SK-N-SH (cell line): ENCODE measurements around the gene TMSB10. TPM values are rescaled to one million over a fixed set of nuclear protein-coding genes. Genes with fewer than 3 reads are reported as not detected.

Experiments used
- CTCF ChIA-PET: fragments of 300-600, 350-600 bp; formaldehyde crosslinking; extraction: SDS; loops from one replicate; lab custom pipeline; 2021; lab: Yijun Ruan, JAX
- POLR2A ChIA-PET: fragments of 350-600 bp; sonication (Branson Sonifier 250); formaldehyde crosslinking; extraction: SDS; loops from one replicate; lab custom pipeline; 2020; ENCODE audit warnings: antibody characterized with exemption, inconsistent platforms; lab: Yijun Ruan, JAX
- DNase-seq: peaks from one replicate; pipeline ENCODE4 v3.0.0; 2012
- H2AFZ ChIP-seq: fragments of 200-600 bp; sonication (generic); 2 replicates; pipeline ENCODE4 v1.8.1; 2016; ENCODE audit warnings: antibody characterized with exemption, mild to moderate bottlenecking, low read depth
- H3F3A ChIP-seq: fragments of 200-600 bp; sonication (generic); replicated peaks from 2 replicates; pipeline ENCODE3; 2016; ENCODE audit warnings: antibody characterized with exemption, mild to moderate bottlenecking; ENCODE audit not compliant: insufficient read depth
- H3K27ac ChIP-seq, 2 experiments: fragments of 200-500 bp in 1 of 2; fragments of 200-600 bp in 1 of 2; sonication (Bioruptor generic) in 1 of 2; sonication (generic), shearing (Covaris generic) in 1 of 2; 2 replicates each; pipeline versions ENCODE4 v1.5.1 to v1.6.1; 2014 to 2016; ENCODE audit warnings: low read depth in 2 of 2, inconsistent platforms in 1 of 2, low read length in 1 of 2, mild to moderate bottlenecking in 1 of 2, mixed read lengths in 1 of 2
- H3K27me3 ChIP-seq: fragments of 200-600 bp; sonication (generic), shearing (Covaris generic); 2 replicates; pipeline ENCODE4 v1.6.1; 2016; ENCODE audit warnings: mixed run types; ENCODE audit not compliant: insufficient read depth
- H3K36me3 ChIP-seq, 2 experiments: fragments of 200-500 bp in 1 of 2; fragments of 200-600 bp in 1 of 2; sonication (Bioruptor generic) in 1 of 2; sonication (generic) in 1 of 2; replicated peaks in 1 of 2; 2 replicates each; pipeline versions ENCODE3 to v1.5.1; 2014 to 2016; ENCODE audit warnings: low read length in 1 of 2, mild to moderate bottlenecking in 1 of 2; ENCODE audit not compliant: insufficient read depth in 2 of 2, control insufficient read depth in 1 of 2
- H3K4me1 ChIP-seq, 2 experiments: fragments of 200-500 bp in 1 of 2; fragments of 200-600 bp in 1 of 2; sonication (Bioruptor generic) in 1 of 2; sonication (generic), shearing (Covaris generic) in 1 of 2; 2 replicates each; pipeline versions ENCODE4 v1.5.1 to v1.6.1; 2014 to 2016; ENCODE audit warnings: low read depth in 1 of 2, low read length in 1 of 2, mixed run types in 1 of 2; ENCODE audit not compliant: insufficient read depth in 2 of 2, control insufficient read depth in 1 of 2
- H3K4me2 ChIP-seq: fragments of 200-600 bp; sonication (generic), shearing (Covaris generic); 2 replicates; pipeline ENCODE4 v1.6.1; 2017; ENCODE audit warnings: mixed run types
- H3K4me3 ChIP-seq, 2 experiments: fragments of 200-500 bp in 1 of 2; fragments of 200-600 bp in 1 of 2; sonication (Bioruptor generic) in 1 of 2; sonication (generic), shearing (Covaris generic) in 1 of 2; 2 replicates each; pipeline versions ENCODE4 v1.5.1 to v1.8.1; 2014 to 2016; ENCODE audit warnings: low read depth in 2 of 2, inconsistent platforms in 1 of 2, low read length in 1 of 2, mild to moderate bottlenecking in 1 of 2, mixed read lengths in 1 of 2, moderate library complexity in 1 of 2
- H3K79me2 ChIP-seq: fragments of 200-600 bp; sonication (generic); 2 replicates; pipeline ENCODE4 v1.8.1; 2017; ENCODE audit warnings: mild to moderate bottlenecking; ENCODE audit not compliant: insufficient read depth
- H3K9ac ChIP-seq: fragments of 200-600 bp; sonication (generic); 2 replicates; pipeline ENCODE4 v1.6.1; 2017; ENCODE audit warnings: mixed run types
- H3K9me2 ChIP-seq: fragments of 200-600 bp; sonication (generic); 2 replicates; pipeline ENCODE4 v1.6.1; 2017; ENCODE audit warnings: mixed run types
- H3K9me3 ChIP-seq: fragments of 200-600 bp; sonication (generic); 2 replicates; pipeline ENCODE4 v1.6.1; 2017; ENCODE audit warnings: mixed run types, mild to moderate bottlenecking, moderate library complexity
- H4K20me1 ChIP-seq: fragments of 200-600 bp; sonication (generic); 2 replicates; pipeline ENCODE4 v1.6.1; 2017; ENCODE audit warnings: mild to moderate bottlenecking, mixed run types; ENCODE audit not compliant: insufficient read depth
- CHD2 ChIP-seq: fragments of 150-350 bp; IDR thresholded peaks from 2 replicates; pipeline ENCODE4 v1.6.1; 2018; ENCODE audit warnings: low read length; ENCODE audit not compliant: partially characterized antibody
- EP300 ChIP-seq, 2 experiments: IDR thresholded peaks; 2 replicates each; pipeline versions ENCODE4 v1.4.0 to v1.6.1; 2012; ENCODE audit warnings: borderline replicate concordance in 1 of 2, low read depth in 1 of 2, low read length in 1 of 2
- EZH2phosphoT487 ChIP-seq: fragments of 200-600 bp; sonication (generic); IDR thresholded peaks from 2 replicates; pipeline ENCODE4 v1.6.1; 2017; ENCODE audit warnings: low read depth, mixed run types, mild to moderate bottlenecking, antibody characterized with exemption, moderate library complexity, borderline replicate concordance
- FOSL2 ChIP-seq: IDR thresholded peaks from 2 replicates; pipeline ENCODE4 v1.4.0; 2012; ENCODE audit warnings: low read depth, mild to moderate bottlenecking, moderate library complexity, borderline replicate concordance
- NRF1 ChIP-seq: IDR thresholded peaks from 2 replicates; pipeline ENCODE4 v1.6.1; 2012; ENCODE audit warnings: low read depth, mild to moderate bottlenecking, low read length
- POLR2AphosphoS5 ChIP-seq: IDR thresholded peaks from 2 replicates; pipeline ENCODE4 v1.6.1; 2012; ENCODE audit warnings: low read depth, low read length
- RXRA ChIP-seq: IDR thresholded peaks from 2 replicates; pipeline ENCODE4 v1.4.0; 2012; ENCODE audit warnings: low read depth, mild to moderate bottlenecking, borderline replicate concordance
- SIN3A ChIP-seq: IDR thresholded peaks from 2 replicates; pipeline ENCODE4 v1.6.1; 2012; ENCODE audit warnings: low read depth, mild to moderate bottlenecking, low read length, moderate library complexity, borderline replicate concordance
- SMC3 ChIP-seq: IDR thresholded peaks from 2 replicates; pipeline ENCODE4 v1.6.1; 2012; ENCODE audit warnings: low read depth, low read length, improper control_type of control experiment
- TAF1 ChIP-seq: IDR thresholded peaks from 2 replicates; pipeline ENCODE4 v1.6.1; 2012; ENCODE audit warnings: low read depth, mild to moderate bottlenecking, low read length, moderate library complexity, borderline replicate concordance
- YY1 ChIP-seq: IDR thresholded peaks from 2 replicates; pipeline ENCODE4 v1.4.0; 2012; ENCODE audit warnings: low read depth, mild to moderate bottlenecking
- WGBS: methylation state at CpG from one replicate; pipeline ENCODE4 v1.1.6; 2017; ENCODE audit warnings: low lambda C conversion rate; 5-methylcytosine and 5-hydroxymethylcytosine counted together
- polyA plus RNA-seq, 3 experiments: library from polyadenylated mRNA; depleted of rRNA; stranded (reverse); fragments of >200 nt; gene quantifications; 2 replicates each; pipeline ENCODE4 v1.2.3, GENCODE V29; 2012
- TF ChIP-seq, protein P1 (sequence below): fragments of 200-600 bp; sonication (generic); IDR thresholded peaks from 2 replicates; pipeline ENCODE4 v1.6.1; 2017; ENCODE audit warnings: antibody characterized with exemption, mild to moderate bottlenecking, moderate library complexity
- TF ChIP-seq, protein P2 (sequence below): IDR thresholded peaks from 2 replicates; pipeline ENCODE4 v1.4.0; 2012; ENCODE audit warnings: low read depth, borderline replicate concordance
- TF ChIP-seq, protein P3 (sequence below): IDR thresholded peaks from 2 replicates; pipeline ENCODE4 v1.6.1; 2012; ENCODE audit warnings: mild to moderate bottlenecking, low read depth, low read length, moderate library complexity
- TF ChIP-seq, protein P4 (sequence below): IDR thresholded peaks from 2 replicates; pipeline ENCODE4 v1.4.0; 2012; ENCODE audit warnings: low read depth
- TF ChIP-seq, protein P5 (sequence below): IDR thresholded peaks from 2 replicates; pipeline ENCODE4 v1.4.0; 2012; ENCODE audit warnings: low read depth, borderline replicate concordance
- TF ChIP-seq, protein P6 (sequence below): IDR thresholded peaks from 2 replicates; pipeline ENCODE4; 2012

The TMSB10 gene
- 3,924 and 7,920 TPM in 2 replicates for polyA plus RNA-seq (2012; rRNA removed)
- 5,618 and 8,173 TPM in 2 replicates for polyA plus RNA-seq (2012; cell fraction: cytosol; rRNA removed)
- polyA plus RNA-seq (2012; cell fraction: nucleus; rRNA removed), result 1,784 and 3,464 TPM in 2 replicates

DNA sequence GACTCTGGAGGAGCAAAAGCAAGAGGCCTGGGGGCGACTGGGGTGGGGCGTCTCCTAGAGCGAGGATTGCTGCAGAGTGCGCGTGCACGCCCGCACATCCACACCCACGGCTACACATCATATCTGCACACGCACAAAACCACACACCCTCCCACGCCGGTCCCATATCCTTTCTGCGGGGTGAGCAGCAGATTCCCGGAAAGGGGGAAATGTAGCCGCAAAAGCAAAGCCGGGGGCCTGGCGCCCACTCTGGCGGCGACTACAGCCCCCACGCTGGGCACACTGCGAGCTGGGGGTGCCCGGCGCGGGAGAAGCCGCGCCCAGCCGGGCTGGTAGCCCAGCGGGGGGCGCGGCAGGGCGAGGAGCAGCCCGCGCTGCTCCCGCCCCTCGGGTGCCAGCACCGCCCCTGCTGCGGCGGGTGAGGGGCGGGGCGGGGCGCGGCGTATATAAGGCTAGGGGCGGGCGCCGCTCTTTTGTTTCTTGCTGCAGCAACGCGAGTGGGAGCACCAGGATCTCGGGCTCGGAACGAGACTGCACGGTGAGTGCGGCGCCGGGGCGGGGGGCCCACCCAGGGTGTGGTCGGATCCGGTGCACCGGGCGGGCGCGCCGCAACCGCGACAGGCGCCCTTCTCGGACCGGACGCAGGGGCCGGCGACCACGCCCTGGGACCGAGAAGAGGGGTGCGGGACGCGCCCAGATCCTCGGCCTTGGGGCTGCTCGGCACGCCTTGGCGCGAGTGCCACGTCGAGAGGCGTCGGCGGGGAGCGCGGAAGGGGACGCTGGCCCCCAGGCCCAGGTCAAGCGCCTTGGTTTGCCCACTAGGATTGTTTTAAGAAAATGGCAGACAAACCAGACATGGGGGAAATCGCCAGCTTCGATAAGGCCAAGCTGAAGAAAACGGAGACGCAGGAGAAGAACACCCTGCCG lies at the start of gene TMSB10:
Gene TMSB10 (plus strand): TSS at position 476 of the 927 bp plus-strand sequence.
- peak within 1 kb of the TSS; percentile 89 for H3K4me2 ChIP-seq
- CTCF ChIA-PET, result interaction anchor here (0.8 to 3.7 kb wide), 5 partner anchors 20 to 395 kb away, joined by 3 to 36 read pairs (median 4); no protein-coding TSS in a partner anchor
- peaks cover 35% of the 10 kb centered on the region for H3F3A ChIP-seq
- peaks cover 25% of the 10 kb centered on the region for H4K20me1 ChIP-seq
- POLR2A ChIA-PET, result interaction anchor here (0.6 to 2.6 kb wide), 5 partner anchors 8 to 446 kb away, joined by 3 to 9 read pairs (median 4); no protein-coding TSS in a partner anchor
- peaks cover 27% of the 10 kb centered on the region for H3K79me2 ChIP-seq
- peak within 1 kb of the TSS; percentile 77 to 88 for H3K4me3 ChIP-seq
- H3K4me1 ChIP-seq, result peaks cover 0 to 4% of the 10 kb centered on the region in 2 experiments; a peak in 1 of 4 replicates
- 2% methylated on average over 34 of the region's 94 CpGs for WGBS
- H2AFZ ChIP-seq, result peak within 1 kb of the TSS; percentile 90; the same call in 1 of the 2 replicates
- H3K36me3 ChIP-seq, result peaks cover 0 to 20% of the 10 kb centered on the region in 2 experiments
- H3K9me2 ChIP-seq, result no peaks in the 10 kb centered on the region
- H3K27ac ChIP-seq, result peak within 1 kb of the TSS; percentile 80 to 81
- peak within 1 kb of the TSS; percentile 98 for H3K9ac ChIP-seq
- H3K27me3 ChIP-seq, result no peaks in the 10 kb centered on the region
- DNase-seq, result peak; percentile 99
- H3K9me3 ChIP-seq, result no peaks in the 10 kb centered on the region
- TF ChIP-seq SIN3A (peak; percentile 95), TAF1 (peak; percentile 94), EZH2phosphoT487 (no peak), POLR2AphosphoS5 (peak; percentile 99), EP300 (IDR thresholded peaks at IDR 0.05; ENCODE audit: borderline replicate concordance in 1 of 2, low read depth in 1 of 2, low read length in 1 of 2) (peak in 1 of 2 experiments; percentile 27; a peak in 1 of 4 replicates), NRF1 (peak; percentile 44), FOSL2 (no peak), YY1 (peak; percentile 44; the same call in 1 of the 2 replicates), RXRA (no peak), CHD2 (peak; percentile 40), SMC3 (no peak)
- TF ChIP-seq, protein P1, sequence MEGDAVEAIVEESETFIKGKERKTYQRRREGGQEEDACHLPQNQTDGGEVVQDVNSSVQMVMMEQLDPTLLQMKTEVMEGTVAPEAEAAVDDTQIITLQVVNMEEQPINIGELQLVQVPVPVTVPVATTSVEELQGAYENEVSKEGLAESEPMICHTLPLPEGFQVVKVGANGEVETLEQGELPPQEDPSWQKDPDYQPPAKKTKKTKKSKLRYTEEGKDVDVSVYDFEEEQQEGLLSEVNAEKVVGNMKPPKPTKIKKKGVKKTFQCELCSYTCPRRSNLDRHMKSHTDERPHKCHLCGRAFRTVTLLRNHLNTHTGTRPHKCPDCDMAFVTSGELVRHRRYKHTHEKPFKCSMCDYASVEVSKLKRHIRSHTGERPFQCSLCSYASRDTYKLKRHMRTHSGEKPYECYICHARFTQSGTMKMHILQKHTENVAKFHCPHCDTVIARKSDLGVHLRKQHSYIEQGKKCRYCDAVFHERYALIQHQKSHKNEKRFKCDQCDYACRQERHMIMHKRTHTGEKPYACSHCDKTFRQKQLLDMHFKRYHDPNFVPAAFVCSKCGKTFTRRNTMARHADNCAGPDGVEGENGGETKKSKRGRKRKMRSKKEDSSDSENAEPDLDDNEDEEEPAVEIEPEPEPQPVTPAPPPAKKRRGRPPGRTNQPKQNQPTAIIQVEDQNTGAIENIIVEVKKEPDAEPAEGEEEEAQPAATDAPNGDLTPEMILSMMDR, result 0 out of 2 replicates have a peak, but pooled peaks have one; percentile 25
- TF ChIP-seq, protein P2, sequence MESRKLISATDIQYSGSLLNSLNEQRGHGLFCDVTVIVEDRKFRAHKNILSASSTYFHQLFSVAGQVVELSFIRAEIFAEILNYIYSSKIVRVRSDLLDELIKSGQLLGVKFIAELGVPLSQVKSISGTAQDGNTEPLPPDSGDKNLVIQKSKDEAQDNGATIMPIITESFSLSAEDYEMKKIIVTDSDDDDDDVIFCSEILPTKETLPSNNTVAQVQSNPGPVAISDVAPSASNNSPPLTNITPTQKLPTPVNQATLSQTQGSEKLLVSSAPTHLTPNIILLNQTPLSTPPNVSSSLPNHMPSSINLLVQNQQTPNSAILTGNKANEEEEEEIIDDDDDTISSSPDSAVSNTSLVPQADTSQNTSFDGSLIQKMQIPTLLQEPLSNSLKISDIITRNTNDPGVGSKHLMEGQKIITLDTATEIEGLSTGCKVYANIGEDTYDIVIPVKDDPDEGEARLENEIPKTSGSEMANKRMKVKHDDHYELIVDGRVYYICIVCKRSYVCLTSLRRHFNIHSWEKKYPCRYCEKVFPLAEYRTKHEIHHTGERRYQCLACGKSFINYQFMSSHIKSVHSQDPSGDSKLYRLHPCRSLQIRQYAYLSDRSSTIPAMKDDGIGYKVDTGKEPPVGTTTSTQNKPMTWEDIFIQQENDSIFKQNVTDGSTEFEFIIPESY, result peak; percentile 83; the same call in 1 of the 2 replicates
- TF ChIP-seq, protein P3, sequence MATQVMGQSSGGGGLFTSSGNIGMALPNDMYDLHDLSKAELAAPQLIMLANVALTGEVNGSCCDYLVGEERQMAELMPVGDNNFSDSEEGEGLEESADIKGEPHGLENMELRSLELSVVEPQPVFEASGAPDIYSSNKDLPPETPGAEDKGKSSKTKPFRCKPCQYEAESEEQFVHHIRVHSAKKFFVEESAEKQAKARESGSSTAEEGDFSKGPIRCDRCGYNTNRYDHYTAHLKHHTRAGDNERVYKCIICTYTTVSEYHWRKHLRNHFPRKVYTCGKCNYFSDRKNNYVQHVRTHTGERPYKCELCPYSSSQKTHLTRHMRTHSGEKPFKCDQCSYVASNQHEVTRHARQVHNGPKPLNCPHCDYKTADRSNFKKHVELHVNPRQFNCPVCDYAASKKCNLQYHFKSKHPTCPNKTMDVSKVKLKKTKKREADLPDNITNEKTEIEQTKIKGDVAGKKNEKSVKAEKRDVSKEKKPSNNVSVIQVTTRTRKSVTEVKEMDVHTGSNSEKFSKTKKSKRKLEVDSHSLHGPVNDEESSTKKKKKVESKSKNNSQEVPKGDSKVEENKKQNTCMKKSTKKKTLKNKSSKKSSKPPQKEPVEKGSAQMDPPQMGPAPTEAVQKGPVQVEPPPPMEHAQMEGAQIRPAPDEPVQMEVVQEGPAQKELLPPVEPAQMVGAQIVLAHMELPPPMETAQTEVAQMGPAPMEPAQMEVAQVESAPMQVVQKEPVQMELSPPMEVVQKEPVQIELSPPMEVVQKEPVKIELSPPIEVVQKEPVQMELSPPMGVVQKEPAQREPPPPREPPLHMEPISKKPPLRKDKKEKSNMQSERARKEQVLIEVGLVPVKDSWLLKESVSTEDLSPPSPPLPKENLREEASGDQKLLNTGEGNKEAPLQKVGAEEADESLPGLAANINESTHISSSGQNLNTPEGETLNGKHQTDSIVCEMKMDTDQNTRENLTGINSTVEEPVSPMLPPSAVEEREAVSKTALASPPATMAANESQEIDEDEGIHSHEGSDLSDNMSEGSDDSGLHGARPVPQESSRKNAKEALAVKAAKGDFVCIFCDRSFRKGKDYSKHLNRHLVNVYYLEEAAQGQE, result peak; percentile 68; the same call in 1 of the 2 replicates
- TF ChIP-seq, protein P4, sequence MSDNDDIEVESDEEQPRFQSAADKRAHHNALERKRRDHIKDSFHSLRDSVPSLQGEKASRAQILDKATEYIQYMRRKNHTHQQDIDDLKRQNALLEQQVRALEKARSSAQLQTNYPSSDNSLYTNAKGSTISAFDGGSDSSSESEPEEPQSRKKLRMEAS, result peak; percentile 26; the same call in 1 of the 2 replicates
- TF ChIP-seq, protein P5, sequence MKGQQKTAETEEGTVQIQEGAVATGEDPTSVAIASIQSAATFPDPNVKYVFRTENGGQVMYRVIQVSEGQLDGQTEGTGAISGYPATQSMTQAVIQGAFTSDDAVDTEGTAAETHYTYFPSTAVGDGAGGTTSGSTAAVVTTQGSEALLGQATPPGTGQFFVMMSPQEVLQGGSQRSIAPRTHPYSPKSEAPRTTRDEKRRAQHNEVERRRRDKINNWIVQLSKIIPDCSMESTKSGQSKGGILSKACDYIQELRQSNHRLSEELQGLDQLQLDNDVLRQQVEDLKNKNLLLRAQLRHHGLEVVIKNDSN, result no peak
- TF ChIP-seq, protein P6, sequence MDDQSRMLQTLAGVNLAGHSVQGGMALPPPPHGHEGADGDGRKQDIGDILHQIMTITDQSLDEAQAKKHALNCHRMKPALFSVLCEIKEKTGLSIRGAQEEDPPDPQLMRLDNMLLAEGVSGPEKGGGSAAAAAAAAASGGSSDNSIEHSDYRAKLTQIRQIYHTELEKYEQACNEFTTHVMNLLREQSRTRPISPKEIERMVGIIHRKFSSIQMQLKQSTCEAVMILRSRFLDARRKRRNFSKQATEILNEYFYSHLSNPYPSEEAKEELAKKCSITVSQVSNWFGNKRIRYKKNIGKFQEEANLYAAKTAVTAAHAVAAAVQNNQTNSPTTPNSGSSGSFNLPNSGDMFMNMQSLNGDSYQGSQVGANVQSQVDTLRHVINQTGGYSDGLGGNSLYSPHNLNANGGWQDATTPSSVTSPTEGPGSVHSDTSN, result peak; percentile 43
